IMR-90 (cell line): ENCODE results near the gene STAG1. TPM values are rescaled to one million over a fixed set of nuclear protein-coding genes. Genes with fewer than 3 reads are reported as not detected.

ENCODE experiments used
- ATAC-seq: fragments of 200-7000 bp; cut with Tn5 transposase; 2 replicates; pipeline ENCODE4 v1.9.1; 2020; ENCODE audit warnings: low read depth, mild to moderate bottlenecking, moderate library complexity
- BruUV-seq: library from RNA; stranded (reverse); fragments of 400-500 nt; replicated peaks from 2 replicates; lab custom pipeline; 2021; lab: Mats Ljungman, UMichigan
- CTCF ChIA-PET: fragments of 300-600 bp; formaldehyde crosslinking; extraction: SDS; loops from one replicate; lab custom pipeline; 2021; ENCODE audit warnings: antibody characterized with exemption; lab: Yijun Ruan, JAX
- POLR2A ChIA-PET: fragments of 300-600 bp; sonication (Branson Sonifier 250); formaldehyde crosslinking; loops from one replicate; lab custom pipeline; 2022; ENCODE audit warnings: antibody characterized with exemption; ENCODE audit not compliant: unreplicated experiment; lab: Charles Lee
- DNase-seq: peaks from one replicate; pipeline ENCODE4 v3.0.0; 2013
- H2AFZ ChIP-seq: replicated peaks from 2 replicates; pipeline ENCODE3; 2013; ENCODE audit warnings: low read length, mild to moderate bottlenecking; ENCODE audit not compliant: poor library complexity
- H2AK5ac ChIP-seq: 2 replicates; pipeline ENCODE4 v1.6.1; 2013; ENCODE audit warnings: low read depth, low read length, inconsistent platforms
- H2AK9ac ChIP-seq: replicated peaks from 2 replicates; pipeline ENCODE3; 2013; ENCODE audit warnings: mild to moderate bottlenecking, low read depth, low read length, moderate library complexity; ENCODE audit not compliant: poor library complexity
- H2BK120ac ChIP-seq: 2 replicates; pipeline ENCODE4 v1.6.1; 2013; ENCODE audit warnings: low read depth, low read length, inconsistent platforms
- H2BK15ac ChIP-seq: 3 replicates; pipeline ENCODE4 v1.6.1; 2013; ENCODE audit warnings: low read depth, low read length, inconsistent platforms
- H2BK20ac ChIP-seq: 2 replicates; pipeline ENCODE4 v1.6.1; 2013; ENCODE audit warnings: low read depth, mild to moderate bottlenecking, inconsistent platforms, low read length, moderate library complexity
- H2BK5ac ChIP-seq: 2 replicates; pipeline ENCODE4 v1.6.1; 2013; ENCODE audit warnings: mild to moderate bottlenecking, low read depth, low read length, inconsistent platforms; ENCODE audit not compliant: poor library complexity, severe bottlenecking
- H3K14ac ChIP-seq: replicated peaks from 2 replicates; pipeline ENCODE4 v1.6.1; 2013; ENCODE audit warnings: low read depth, low read length, inconsistent platforms
- H3K18ac ChIP-seq: 2 replicates; pipeline ENCODE4 v1.6.1; 2013; ENCODE audit warnings: low read depth, low read length, control low read depth
- H3K23ac ChIP-seq: 2 replicates; pipeline ENCODE4 v1.6.1; 2013; ENCODE audit warnings: low read depth, low read length, inconsistent platforms
- H3K27ac ChIP-seq: 2 replicates; pipeline ENCODE4 v1.5.1; 2013; ENCODE audit warnings: mild to moderate bottlenecking, control low read depth, low read length; ENCODE audit not compliant: insufficient read depth
- H3K27me3 ChIP-seq: 2 replicates; pipeline ENCODE4 v1.6.1; 2013; ENCODE audit warnings: low read length; ENCODE audit not compliant: control insufficient read depth, insufficient read depth
- H3K36me3 ChIP-seq: 2 replicates; pipeline ENCODE4 v1.6.1; 2013; ENCODE audit warnings: low read length, mixed read lengths; ENCODE audit not compliant: control insufficient read depth, insufficient read depth
- H3K4ac ChIP-seq: 2 replicates; pipeline ENCODE4 v1.6.1; 2013; ENCODE audit warnings: low read depth, low read length, inconsistent platforms
- H3K4me1 ChIP-seq: 2 replicates; pipeline ENCODE4 v1.6.1; 2013; ENCODE audit warnings: low read length, mixed read lengths; ENCODE audit not compliant: control insufficient read depth, insufficient read depth
- H3K4me2 ChIP-seq: 2 replicates; pipeline ENCODE4 v1.6.1; 2013; ENCODE audit warnings: low read depth, mild to moderate bottlenecking, control low read depth, low read length, moderate library complexity
- H3K4me3 ChIP-seq: 2 replicates; pipeline ENCODE4 v1.5.1; 2013; ENCODE audit warnings: low read depth, mild to moderate bottlenecking, control low read depth, low read length, moderate library complexity; ENCODE audit not compliant: insufficient read depth
- H3K56ac ChIP-seq: 2 replicates; pipeline ENCODE4 v1.6.1; 2013; ENCODE audit warnings: low read length, inconsistent platforms; ENCODE audit not compliant: insufficient read depth; ENCODE audit errors: extremely low read depth
- H3K79me1 ChIP-seq, 2 experiments: 2 replicates each; pipeline ENCODE4 v1.6.1; 2013; ENCODE audit warnings: low read length in 2 of 2, inconsistent platforms in 1 of 2, low read depth in 1 of 2
- H3K9ac ChIP-seq: 2 replicates; pipeline ENCODE4 v1.6.1; 2013; ENCODE audit warnings: low read depth, low read length, control low read depth
- H3K9me1 ChIP-seq: 2 replicates; pipeline ENCODE4 v1.6.1; 2013; ENCODE audit warnings: low read length, inconsistent platforms; ENCODE audit not compliant: insufficient read depth
- H3K9me3 ChIP-seq: 2 replicates; pipeline ENCODE4 v1.6.1; 2013; ENCODE audit warnings: low read length; ENCODE audit not compliant: control insufficient read depth, insufficient read depth
- H4K20me1 ChIP-seq: 2 replicates; pipeline ENCODE4 v1.6.1; 2013; ENCODE audit warnings: low read length, inconsistent platforms; ENCODE audit not compliant: insufficient read depth
- H4K5ac ChIP-seq: 2 replicates; pipeline ENCODE4 v1.6.1; 2013; ENCODE audit warnings: mild to moderate bottlenecking, low read depth, low read length, control low read depth
- H4K8ac ChIP-seq, 2 experiments: 2 replicates each; pipeline ENCODE4 v1.6.1; 2013; ENCODE audit warnings: low read depth in 2 of 2, low read length in 2 of 2, control low read depth in 1 of 2, inconsistent platforms in 1 of 2
- H4K91ac ChIP-seq: 2 replicates; pipeline ENCODE4 v1.6.1; 2013; ENCODE audit warnings: low read depth, low read length, inconsistent platforms; ENCODE audit not compliant: insufficient read depth
- CEBPB ChIP-seq: IDR thresholded peaks from 2 replicates; pipeline ENCODE4 v1.6.1; 2012; ENCODE audit warnings: low read depth, low read length, improper control_type of control experiment
- NFE2L2 ChIP-seq: fragments of 150-350 bp; IDR thresholded peaks from 2 replicates; pipeline ENCODE4 v1.6.1; 2016; ENCODE audit warnings: low read depth, mild to moderate bottlenecking, low read length
- POLR2A ChIP-seq: IDR thresholded peaks from 2 replicates; pipeline ENCODE4 v1.6.1; 2012; ENCODE audit warnings: mild to moderate bottlenecking, low read depth, low read length
- RAD21 ChIP-seq: IDR thresholded peaks from 2 replicates; pipeline ENCODE4 v1.6.1; 2012; ENCODE audit warnings: low read length, improper control_type of control experiment
- RFX5 ChIP-seq: IDR thresholded peaks from 2 replicates; pipeline ENCODE4 v1.8.0; 2012; ENCODE audit warnings: low read depth, mild to moderate bottlenecking, low read length, moderate library complexity
- dilution Hi-C: fragments of 300-500 bp; cut with HindIII; formaldehyde crosslinking; loops from one replicate; pipeline ENCODE4 v1.14.3; 2018; ENCODE audit warnings: low sequenced_read_pairs; ENCODE audit not compliant: unreplicated experiment
- in situ Hi-C: fragments of 300-500 bp; cut with MboI; formaldehyde crosslinking; loops from 3 replicates; pipeline ENCODE4 v1.14.3; 2019; ENCODE audit warnings: low sequenced_read_pairs, inconsistent platforms, mixed read lengths
- intact Hi-C: fragments of 100-400 bp; cut with micrococcal nuclease; formaldehyde crosslinking; loops from 2 replicates; pipeline ENCODE4 v1.10.0; 2022
- polyA plus RNA-seq, 3 experiments: library from polyadenylated mRNA; depleted of rRNA; stranded (reverse); fragments of >200 nt; gene quantifications; 2 replicates each; pipeline ENCODE4 v1.2.3, GENCODE V29; 2012; ENCODE audit warnings: low replicate concordance in 1 of 3
- total RNA-seq: library from RNA; depleted of rRNA; stranded (reverse); fragments of >200 nt; gene quantifications from 2 replicates; pipeline ENCODE4 v1.2.3, GENCODE V29; 2012
- TF ChIP-seq, protein P1 (sequence below): fragments of 150-350 bp; IDR thresholded peaks from 2 replicates; pipeline ENCODE4 v1.6.1; 2016; ENCODE audit warnings: low read depth, mild to moderate bottlenecking, low read length, moderate library complexity, borderline replicate concordance

STAG1 gene
- total and polyA plus RNA-seq, 2 of the 4 experiments (the other 2 are of a cell fraction): 9.6 to 32.3 TPM

DNA sequence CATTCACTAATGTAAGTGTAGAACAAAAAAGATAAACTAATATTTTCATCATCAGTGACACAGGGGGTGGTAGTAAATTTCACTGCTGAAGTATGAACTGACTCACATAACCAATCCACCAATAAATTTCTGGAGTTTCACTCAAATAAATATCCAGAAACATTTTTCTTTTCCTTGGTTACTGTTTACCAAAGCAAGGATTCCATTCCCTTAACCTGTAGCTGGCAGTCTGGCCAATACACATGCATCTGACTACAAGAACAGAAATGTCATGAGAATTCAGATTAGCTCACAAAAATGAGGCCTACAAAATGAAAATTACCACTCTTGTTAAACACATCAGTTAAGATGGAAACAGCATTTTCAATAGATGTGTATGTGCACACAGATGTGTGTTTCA lies 80.3 kb downstream of the STAG1 start:
- in situ Hi-C loops: no loop called here
- peak; percentile 79 for DNase-seq

More for the DNA sequence above, 80.3 kb downstream of the STAG1 start:
- Histone ChIP-seq H4K5ac (no peak overlapping the region), H4K91ac (no peak overlapping the region), H3K27ac (no peak overlapping the region), H3K9me3 (no peaks in the 10 kb centered on the region), H2AK5ac (no peak overlapping the region), H2BK20ac (no peak overlapping the region), H3K4ac (no peak overlapping the region), H2AFZ (no peak overlapping the region), H3K14ac (no peak overlapping the region), H3K36me3 (peaks cover 2% of the 10 kb centered on the region; the same call in 1 of the 2 replicates), H3K4me2 (no peak overlapping the region; the same call in 1 of the 2 replicates), H4K20me1 (peaks cover 19% of the 10 kb centered on the region; the same call in 1 of the 2 replicates), H3K9me1 (peaks cover 9% of the 10 kb centered on the region), H3K9ac (no peak overlapping the region), H3K4me3 (no peak overlapping the region), H3K56ac (no peak overlapping the region), H3K27me3 (no peaks in the 10 kb centered on the region), H2AK9ac (no peak overlapping the region), H3K18ac (no peak overlapping the region), H2BK5ac (peak overlapping the region; percentile 37), H4K8ac (no peak overlapping the region), H3K23ac (no peak overlapping the region), H3K79me1 (peaks cover 29 to 71% of the 10 kb centered on the region in 2 experiments), H2BK120ac (no peak overlapping the region), H3K4me1 (peaks cover 4% of the 10 kb centered on the region), H2BK15ac (no peak overlapping the region)
- dilution Hi-C loops: no loop called here
- intact Hi-C loops: no loop called here
- ATAC-seq: peak; percentile 78
- ChIA-PET CTCF (no interaction called here), POLR2A (no interaction called here)
- no TSS peak for BruUV-seq
- TF ChIP-seq RAD21 (no peak), NFE2L2 (no peak), CEBPB (no peak), RFX5 (peak; percentile 59; the same call in 1 of the 2 replicates), POLR2A (no peak)
- TF ChIP-seq, protein P1, sequence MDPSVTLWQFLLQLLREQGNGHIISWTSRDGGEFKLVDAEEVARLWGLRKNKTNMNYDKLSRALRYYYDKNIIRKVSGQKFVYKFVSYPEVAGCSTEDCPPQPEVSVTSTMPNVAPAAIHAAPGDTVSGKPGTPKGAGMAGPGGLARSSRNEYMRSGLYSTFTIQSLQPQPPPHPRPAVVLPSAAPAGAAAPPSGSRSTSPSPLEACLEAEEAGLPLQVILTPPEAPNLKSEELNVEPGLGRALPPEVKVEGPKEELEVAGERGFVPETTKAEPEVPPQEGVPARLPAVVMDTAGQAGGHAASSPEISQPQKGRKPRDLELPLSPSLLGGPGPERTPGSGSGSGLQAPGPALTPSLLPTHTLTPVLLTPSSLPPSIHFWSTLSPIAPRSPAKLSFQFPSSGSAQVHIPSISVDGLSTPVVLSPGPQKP: no peak
